GM20000 (cell line): Measurements from ENCODE around the gene CES2.

Experiments
- DNase-seq: peaks from one replicate; pipeline ENCODE4 v3.0.0; 2012; ENCODE audit warnings: low spot score
- CTCF ChIP-seq: IDR thresholded peaks from 2 replicates; pipeline ENCODE4 v1.5.1; 2012; ENCODE audit warnings: mild to moderate bottlenecking, control low read depth; ENCODE audit errors: extremely low read depth, missing control alignments

The CES2 gene

GRCh38 chr16:66908762-66909559 lies 26.4 kb upstream of the CES2 start:
- no peak for TF ChIP-seq CTCF
- DNase-seq = no peak

GRCh38 chr16:66910175-66910940 lies 25.0 kb upstream of the CES2 start:
- DNase-seq = no peak
- TF ChIP-seq CTCF = no peak

GRCh38 chr16:66911112-66911511 lies 24.2 kb upstream of the CES2 start:
- DNase-seq = no peak
- no peak for TF ChIP-seq CTCF

- no peak for TF ChIP-seq CTCF
- DNase-seq = no peak
Measured at GRCh38 chr16:66911801-66912200, 23.5 kb upstream of the CES2 start.

- DNase-seq = no peak
- no peak for TF ChIP-seq CTCF
Measured at GRCh38 chr16:66913081-66913480, 22.2 kb upstream of the CES2 start.

- TF ChIP-seq CTCF = no peak
- no peak for DNase-seq
Measured at GRCh38 chr16:66913711-66914110, 21.6 kb upstream of the CES2 start.

- DNase-seq = no peak
Measured at GRCh38 chr16:66914541-66914940, 20.8 kb upstream of the CES2 start.

More at GRCh38 chr16:66914541-66914940, 20.8 kb upstream of the CES2 start:
- no peak for TF ChIP-seq CTCF
